GM18868 (cell line): ENCODE data around the gene NME3.

Experiments
- ATAC-seq: cut with Tn5 transposase; IDR thresholded peaks from one replicate; pipeline ENCODE4 v1.9.1; 2021; ENCODE audit warnings: mild to moderate bottlenecking, moderate library complexity; ENCODE audit not compliant: unreplicated experiment

NME3 gene

DNA sequence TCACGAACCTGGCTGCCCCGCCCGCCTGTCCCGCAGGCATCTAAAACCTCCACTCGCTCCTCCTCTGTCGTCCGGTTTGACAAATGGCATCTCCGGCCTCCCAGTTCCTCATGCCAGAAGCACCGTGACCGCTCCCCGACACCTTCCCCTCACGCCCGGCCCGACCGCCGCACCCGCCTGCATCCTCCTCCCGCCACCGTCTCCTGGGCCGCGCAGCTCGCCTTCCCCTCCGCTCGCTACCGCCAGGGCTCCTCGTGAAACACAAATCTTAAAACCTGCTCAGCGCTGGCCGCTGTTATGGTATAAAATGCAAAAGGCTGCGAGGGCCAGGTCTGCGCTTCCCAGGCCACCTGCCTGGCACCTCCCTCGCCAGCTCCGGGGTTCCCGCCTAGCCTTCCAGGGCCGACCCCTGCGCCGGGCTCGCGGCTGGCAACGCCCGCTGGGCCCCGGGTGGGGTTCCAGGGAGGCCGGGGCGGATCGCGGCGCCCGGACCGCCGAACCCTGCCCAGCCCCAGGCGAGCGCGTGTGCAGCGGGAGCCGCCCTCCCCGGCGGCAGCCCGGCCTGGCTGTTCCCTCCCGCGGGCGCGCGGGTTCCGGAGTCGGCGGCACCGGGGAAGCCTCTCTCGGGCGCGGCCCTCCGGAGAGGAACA, 10.5 kb upstream of the NME3 start:
- ATAC-seq = peak; percentile 4

DNA sequence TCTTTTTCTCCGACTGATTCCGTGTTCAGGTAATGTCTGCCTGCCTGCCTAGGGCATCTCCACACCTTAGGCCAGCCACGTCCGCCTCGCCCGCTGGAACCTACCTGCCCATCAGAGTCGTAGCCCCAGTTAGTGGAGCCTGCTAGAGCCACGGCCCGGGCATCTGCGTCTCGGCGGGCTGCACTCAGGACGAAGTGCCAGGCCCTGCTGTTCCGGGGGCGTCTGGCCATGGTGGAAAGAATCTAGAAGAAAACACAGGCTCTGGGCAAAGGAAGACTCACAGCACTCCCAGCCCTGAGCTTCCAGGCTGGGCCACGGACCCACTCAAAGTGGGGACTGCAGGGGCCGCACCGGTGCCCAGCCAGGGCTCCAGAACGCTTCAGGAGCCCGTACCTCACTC, 9.9 kb upstream of the NME3 start:
- no peak for ATAC-seq

DNA sequence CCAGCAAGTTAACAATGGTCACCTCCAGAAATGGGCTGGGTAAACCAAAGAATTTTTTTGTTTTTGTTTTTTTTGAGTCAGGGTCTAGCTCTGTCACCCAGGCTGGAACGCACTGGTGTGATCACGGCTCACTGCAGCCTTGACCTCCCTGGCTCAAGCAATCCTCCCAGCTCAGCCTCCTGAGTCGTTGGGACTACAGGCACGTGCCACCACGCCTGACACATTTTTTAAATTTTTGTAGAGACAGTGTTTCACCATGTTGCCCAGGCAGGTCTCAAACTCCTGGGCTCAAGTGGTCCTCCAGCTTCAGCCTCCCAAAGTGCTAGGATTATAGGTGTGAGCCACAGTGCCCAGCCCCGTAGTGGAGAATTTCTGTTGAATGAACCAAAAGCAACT, 9.3 kb upstream of the NME3 start:
- no peak for ATAC-seq

DNA sequence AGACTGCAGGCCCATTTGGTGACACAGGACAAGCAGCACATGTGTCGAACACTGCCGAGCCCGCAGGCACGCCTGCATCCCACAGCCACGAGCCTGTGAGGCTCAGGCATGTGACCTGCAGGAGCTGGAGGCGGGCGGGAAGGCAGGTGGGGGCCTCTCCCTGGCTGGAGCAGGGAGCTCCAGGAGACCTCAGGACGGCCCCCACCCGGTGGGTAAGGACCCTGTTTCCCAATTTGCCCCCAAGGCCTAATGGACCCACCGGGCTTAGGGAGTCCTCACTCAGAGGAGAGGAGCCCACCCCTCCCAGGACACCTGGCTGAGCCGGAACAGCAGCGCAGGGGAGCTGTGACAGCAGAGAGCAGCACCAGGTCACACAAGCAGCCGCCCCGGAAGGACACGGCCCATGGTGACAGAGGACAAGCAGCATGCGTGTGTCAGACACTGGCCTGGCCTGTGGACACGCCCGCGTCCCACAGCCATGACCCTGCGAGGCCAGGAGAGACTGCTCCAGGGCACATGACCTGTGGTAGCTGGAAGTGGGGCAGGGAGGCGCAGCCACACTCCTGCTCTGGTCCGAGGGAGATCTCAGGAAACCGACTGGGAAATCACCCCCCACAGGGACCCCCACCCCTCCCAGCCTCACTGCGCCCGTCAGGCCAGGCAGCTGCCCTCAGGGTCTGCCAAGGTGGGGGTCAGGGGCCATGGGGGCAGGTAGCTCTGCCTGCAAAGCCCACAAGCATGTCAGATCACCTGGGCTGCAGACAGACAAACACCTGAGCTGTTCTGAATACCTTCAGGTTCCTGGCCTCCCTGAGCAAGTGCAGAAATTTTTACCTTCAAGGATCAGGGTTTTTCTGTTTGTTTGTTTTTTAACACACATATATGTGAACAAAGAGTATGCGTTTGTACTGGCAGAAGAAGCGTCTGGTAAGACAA, 8.7 kb upstream of the NME3 start:
- ATAC-seq = no peak

DNA sequence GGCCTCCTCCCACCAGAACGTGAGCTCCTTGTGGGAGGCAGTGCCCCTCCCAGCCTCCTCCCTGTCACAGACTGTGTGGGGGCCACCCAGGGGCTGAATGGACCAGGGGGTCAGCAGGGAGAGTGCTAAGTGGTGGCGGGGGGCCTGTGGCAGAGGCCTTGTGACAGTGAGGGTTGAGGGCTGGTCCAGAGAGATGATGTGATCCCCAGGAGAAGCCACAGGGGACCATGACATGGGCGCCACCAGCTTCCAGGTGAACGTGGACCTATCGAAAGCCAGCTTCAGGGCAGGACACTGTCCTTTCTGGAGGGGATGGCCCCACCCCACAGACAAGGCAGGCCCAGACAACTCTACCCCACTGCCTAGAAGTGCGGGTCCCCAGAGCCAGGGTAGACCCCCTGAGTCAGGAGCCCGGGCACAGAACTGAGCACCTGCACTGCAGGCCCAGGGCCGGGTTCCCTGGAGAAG, 7.9 kb upstream of the NME3 start:
- ATAC-seq = no peak

DNA sequence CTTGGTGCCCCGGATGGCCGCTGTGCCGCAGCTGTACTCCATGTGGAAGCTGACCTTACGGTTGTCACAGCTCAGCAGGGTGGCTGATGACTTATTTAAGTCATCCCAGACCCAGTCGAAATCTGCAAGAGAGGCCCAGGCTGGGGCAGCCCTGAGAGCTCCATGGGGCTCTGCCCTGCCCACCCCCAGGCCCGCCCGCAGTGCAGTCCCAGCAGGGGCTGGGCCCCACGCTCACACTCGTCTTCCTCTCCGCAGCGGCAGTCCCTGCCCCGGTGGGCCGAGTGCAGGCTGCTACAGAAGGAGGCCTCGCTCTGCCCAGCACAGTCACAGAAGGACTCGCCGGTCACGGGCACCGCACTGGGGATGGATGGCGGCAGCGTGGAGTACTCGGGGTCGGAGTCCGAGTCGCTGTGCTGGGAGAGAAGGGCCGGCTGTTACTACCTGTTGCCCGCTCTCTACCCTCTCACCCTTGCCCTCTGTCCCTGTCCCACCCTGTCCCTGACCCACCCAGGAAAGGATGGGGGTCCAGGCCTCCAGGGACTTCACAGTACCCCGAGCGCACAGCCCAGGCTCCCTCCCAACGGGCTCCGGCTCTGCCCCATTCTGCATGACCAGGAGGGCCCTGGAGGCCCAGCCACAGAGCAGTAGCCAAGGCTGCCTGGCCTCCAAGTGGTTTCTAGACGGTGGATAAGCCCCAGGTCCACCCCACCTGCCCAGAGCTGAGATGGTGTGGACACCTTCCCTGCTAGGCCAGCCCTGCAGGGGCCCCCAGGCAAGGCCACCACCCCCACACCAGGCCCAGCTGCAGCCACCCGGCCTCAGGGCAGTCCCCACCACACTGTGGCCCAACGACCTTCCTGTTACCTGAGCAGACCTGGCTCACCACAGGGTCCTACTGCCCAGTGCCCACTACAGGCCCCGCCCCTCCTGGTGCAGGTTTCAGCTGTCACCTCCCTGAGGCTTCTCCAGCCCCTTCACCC, 7.1 kb upstream of the NME3 start:
- no peak for ATAC-seq

DNA sequence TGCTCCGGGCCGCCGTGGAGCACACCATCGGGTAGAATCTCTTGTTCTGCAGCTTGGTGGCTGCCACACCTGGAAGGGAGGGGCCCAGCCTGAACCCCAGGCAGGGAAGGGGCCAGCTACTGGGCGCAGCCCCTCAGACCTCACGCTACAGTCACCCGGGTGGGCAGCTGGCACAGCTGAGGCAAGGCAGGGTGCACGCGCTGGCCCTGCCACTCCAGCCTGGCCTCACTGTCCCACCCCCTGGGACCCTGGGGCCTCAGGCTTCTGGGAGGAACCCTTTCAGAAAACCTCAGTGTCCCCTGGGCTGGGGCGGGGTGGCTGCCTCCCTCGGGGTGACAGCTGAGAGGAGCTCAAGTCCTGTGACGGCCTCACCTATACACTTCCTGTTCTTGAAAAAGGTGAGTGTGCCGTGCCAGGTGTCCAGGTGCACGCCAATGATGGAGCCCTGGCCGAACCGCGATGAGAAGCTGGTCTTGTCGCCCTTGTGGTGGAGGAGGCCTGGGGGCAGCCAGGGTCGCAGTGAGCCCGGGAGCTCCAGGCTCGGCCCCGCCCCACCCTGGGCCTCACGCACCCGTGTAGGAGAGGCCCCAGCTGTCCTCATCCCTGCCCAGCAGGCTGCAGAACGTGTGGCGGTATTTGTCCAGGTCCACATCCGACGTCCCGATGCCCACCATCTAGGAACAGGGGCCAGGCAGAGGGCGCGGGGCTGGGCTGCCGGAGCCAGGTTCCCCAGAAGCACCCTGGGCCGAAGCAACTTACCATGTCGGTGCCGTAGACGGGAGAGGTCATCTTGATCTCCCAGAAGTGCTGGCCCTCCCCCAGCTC, 6.2 kb upstream of the NME3 start:
- no peak for ATAC-seq

DNA sequence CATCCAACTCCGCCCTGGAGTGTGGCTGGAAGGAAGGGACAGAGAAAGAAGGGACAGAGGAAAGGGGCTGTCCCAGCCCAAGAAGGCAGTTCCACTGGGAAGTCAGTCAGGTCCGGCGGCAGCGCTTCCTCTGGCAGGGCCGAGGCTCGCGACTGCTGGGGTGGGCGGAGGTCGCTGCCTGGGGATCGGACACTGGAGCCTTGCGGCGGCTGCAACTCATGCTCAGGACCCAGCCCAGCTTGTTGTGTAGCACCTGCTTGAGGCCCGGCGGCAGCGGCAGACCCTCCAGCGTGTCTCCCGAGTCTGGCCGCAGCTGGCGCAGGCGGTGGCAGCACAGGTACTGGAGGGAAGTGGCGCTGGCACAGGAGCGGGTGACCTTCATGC, 5.6 kb upstream of the NME3 start:
- ATAC-seq = no peak

DNA sequence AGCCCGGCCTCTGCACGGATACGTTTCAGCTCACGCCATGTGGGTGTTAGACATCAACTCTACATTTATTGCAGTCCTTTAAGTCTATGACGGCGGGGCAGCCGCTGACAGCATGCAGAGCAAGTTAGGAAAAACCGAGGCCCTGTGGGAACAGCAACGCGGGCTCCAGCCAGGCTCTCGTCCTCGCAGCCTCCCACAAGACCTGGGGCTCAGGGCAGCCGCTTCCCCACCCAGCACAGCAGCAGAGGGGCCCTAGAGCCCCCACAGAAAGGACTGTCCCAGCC, 5.3 kb upstream of the NME3 start:
- no peak for ATAC-seq

DNA sequence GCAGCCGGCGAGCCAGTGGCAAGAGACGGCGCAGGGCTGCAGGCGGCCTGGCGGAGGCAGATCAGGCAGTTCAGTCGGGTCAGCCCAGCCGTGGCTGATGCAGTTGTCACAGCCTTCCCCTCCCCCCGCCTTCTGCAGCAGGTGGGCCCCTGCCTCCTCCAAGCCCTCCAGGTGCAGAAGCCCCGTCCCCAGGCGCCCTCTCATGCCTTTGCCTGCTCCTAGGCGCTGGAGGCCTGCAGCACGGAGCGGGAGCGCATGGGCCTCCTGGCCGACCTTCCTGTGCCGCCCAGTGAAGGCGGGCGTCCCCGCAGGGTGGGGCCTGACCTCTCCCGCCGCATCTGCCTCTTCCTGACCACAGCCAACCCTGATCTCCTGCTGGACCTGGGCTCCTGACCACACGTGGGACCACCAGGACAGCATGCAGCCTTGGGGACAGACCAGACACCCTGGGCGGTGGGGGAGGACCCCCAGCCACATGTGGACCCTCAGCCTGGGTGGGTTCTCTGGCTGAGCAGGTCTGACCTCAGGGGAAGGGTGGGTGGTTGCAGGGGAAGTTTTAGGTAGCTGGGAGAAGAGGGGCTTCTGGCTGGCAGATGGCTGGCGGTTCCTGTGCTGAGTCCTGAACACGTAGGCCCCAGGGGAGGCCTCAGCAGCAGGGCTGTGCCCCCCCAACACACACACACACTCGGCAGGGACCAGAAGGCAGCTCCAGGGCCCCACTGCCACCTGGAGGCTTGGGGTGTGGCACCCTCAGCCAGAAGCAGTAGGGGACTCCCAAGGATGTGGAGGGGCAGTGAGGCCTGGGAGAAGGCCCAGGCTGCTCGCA, 4.7 kb upstream of the NME3 start:
- ATAC-seq = no peak

DNA sequence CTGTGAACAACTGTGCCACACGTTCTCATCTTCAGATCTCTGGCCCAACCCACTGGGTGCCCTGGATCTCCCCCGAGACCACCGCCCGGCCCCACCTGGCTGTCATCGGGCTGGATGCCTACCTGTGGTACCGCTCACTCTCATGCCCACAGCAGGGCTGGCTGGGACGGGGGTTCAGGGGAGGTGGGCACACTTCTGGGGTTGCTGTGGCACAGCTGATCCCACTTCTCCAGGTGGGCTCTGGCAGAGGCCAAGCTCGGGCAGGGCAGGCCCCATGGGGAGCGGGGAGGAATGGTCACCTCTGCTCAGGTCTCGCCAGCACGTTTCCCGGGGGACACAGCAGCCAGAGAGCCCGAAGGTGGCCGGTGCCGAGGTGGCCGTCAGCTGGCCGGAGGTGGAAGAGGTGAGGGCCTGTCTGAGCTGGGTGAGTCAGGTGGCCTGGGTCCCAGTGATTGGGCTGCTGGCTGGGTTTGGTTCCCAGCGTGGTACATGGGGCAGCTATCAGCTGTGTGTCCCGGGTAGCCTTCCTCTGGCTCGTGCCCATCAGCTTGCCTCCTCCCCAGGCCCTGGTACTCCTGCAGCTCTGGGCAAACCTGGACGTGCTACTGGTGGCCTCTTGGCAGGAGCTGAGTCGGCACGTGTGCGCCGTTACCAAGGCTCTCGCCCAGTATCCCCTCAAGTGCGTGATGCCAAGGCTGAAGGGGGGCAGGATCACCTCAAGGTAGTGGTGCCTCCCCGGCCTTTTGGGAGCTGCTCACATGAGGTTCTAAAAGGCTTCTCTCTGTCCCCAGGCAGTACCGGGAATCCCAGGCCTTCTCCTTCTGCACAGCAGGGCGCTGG, 3.9 kb upstream of the NME3 start:
- ATAC-seq = no peak

DNA sequence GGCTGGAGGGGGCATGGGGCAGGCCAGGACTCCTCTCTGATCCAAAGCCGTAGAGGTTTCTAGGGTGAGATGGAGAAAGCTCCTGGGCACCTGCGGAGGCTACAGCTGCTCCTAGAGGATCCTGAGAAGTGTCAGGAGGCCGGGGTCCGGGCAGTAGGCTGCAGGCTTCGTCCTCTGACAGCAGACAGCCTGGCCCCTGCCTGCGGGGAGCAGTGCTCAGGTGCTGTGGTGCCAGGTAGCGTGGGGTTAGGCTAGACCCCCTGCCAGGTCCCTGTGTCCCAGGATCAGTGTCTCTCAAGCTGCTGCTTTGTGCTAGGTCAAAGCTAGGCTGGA, 3.1 kb upstream of the NME3 start:
- ATAC-seq = no peak

DNA sequence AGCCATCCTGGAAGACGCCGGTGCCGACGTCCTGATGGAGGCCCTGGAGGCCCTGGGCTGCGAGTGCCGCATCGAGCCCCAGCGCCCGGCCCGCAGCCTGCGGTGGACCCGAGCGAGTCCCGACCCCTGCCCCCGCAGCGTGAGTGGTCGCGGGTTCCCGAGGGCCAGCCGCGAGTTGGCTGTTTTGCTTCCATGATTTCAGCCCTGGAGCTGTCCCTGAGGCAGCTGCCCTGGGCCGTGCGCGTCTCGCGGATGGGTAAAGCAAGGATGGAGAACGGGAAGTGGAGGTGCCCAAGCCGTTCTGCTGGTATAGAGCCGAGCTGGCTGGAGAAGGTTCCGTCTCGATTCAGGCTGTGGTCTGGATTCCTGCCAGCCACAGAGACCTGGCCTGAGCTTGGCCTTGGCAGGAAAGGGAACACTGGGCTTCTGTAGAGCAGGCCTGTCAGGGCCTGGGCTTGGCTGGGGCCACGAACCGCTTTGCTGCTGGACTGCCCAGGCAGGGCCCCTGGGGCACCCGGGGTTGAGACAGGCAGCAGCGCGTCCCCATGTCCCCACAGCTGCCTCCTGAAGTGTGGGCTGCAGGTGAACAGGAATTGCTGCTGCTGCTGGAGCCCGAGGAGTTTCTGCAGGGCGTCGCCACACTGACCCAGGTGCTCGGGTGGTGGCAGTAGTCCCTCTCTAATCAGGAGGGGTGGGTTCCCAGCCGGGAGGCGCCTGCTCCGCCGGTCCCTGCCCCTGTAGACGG, 2.5 kb upstream of the NME3 start:
- ATAC-seq = no peak

DNA sequence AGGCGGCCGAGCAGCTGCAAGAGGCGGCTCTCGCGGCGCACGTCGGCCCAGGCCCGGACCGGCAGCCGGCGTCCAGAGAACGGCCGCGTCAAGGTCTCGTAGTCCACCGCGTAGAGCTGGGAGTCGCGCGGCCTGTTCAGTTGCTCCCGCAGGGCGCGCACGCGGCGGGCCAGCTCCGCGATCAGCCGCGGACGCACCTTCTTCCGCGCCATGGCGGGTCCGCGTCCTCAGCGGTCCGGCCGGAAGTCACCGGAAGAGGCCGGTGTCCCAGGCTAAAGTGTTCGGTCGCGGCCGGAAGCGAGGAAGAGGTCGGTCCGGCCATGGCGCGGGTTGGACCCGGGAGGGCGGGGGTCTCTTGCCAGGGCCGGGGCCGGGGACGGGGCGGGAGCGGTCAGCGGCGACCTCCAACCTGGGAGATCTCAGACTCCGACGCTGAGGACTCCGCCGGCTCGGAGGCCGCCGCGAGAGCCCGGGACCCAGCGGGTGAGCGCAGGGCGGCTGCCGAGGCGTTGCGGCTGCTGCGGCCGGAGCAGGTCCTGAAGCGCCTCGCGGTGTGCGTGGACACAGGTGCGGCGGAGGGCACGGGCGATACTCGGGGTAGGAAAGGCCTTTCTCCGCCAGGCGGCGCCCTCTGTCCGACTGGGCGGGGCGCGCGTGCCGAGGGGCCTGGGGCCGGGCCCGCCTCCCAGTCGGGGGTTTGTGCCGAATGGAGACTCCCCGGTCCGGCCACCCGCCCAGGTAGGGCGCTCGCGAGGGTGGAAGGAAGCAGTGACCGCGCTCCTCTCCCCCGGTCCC, 1.8 kb upstream of the NME3 start, which contains the start of gene MRPS34:
MRPS34 (minus strand) TSS at position 227 of the 795 bp plus-strand sequence; CDS start at position 212, 15 bp downstream.
- peak; percentile 39 for ATAC-seq

DNA sequence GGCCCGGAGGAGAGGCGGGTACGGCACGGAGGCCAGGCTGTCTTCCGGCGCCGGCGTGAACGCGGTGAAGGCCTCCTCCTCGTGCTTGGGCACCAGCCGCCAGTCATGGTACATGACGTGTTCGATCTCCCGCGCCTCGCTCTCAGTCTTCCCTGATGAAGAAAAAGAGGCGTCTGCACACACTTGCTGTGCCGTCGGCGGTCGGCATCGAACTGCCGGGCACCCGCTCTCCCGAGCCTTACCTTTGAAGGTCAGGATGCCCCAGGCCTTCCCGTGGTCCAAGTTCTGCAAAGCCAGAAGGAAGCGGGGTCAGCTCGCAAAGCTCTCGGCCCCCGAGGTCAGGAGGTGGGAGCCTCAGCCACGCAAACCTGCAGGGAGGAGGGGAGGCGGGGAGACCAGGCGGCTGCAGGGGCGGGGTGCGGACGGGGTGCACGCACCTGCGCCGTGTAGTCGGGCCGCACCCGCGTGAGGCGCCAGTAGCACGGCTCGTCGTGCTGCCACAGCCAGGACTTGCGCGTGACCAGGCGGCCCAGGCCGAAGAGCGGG, 1.1 kb upstream of the NME3 start, which contains the start of gene EME2:
EME2 (plus strand) TSS at position 449 of the 546 bp plus-strand sequence. CDS start 418 bp downstream, outside the sequence.
- peak; percentile 15 for ATAC-seq

DNA sequence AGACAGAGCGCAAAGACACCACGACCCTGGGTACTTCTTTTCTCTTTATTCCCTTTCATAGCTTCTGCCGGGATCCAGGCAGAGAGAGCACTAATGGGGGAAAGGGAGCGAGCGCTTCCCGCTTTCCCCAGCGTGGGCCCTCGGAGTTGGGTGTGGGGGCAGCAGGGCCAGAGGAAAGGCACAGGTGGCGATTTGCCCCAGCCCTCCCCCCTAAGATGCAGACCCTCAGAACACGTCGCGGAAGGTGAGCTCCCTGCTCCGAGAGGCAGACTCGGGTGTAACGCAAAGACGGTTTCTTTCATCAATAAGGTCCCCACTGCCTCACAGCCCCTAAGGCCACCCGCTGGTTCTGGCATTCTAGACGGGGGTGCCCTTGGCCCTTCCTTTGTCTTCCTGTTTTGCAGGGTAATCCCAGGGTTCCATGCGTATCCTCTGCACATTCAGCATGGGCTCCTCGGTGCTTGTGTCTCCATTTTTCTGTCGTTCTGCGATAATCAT, 570 bp upstream of the NME3 start:
- ATAC-seq = no peak
